ENCODE data around the gene EMSY. TPM values are rescaled to one million over a fixed set of nuclear protein-coding genes. Genes with fewer than 3 reads are reported as not detected.

Gene EMSY
- total and polyA plus RNA-seq, 2 of the 13 experiments (the other 11 are each of a cell fraction or from before 2014, with no cell fraction given) = 11.6 to 18.5 TPM

- no peak for TF ChIP-seq ZNF646 (CRISPR knock-in tag; IDR thresholded peaks at IDR 0.05)
- TF ChIP-seq GTF2F1 (IDR thresholded peaks at IDR 0.05; ENCODE audit: low read length) = no peak
- TF ChIP-seq ELF3 (CRISPR knock-in tag; IDR thresholded peaks at IDR 0.05) = no peak
- TF ChIP-seq ZNF333 (CRISPR knock-in tag; IDR thresholded peaks at IDR 0.05; ENCODE audit: borderline replicate concordance) = no peak
- TF ChIP-seq ZNF639 (CRISPR knock-in tag; conservative IDR thresholded peaks at IDR 0.05) = no peak
- no peak for TF ChIP-seq PITX1 (CRISPR knock-in tag; IDR thresholded peaks at IDR 0.05)
- TF ChIP-seq ZNF790 (CRISPR knock-in tag; IDR thresholded peaks at IDR 0.05; ENCODE audit: borderline replicate concordance) = no peak
Observed at GRCh38 chr11:76589477-76589876, 144.7 kb downstream of the EMSY start (continued).
